Measurements from ENCODE around the gene ECHDC3. TPM values are rescaled to one million over a fixed set of nuclear protein-coding genes. Genes with fewer than 3 reads are reported as not detected.

ECHDC3 gene
- total and polyA plus RNA-seq, 2 of the 13 experiments (the other 11 are each of a cell fraction or from before 2014, with no cell fraction given), result not detected

GRCh38 chr10:11748866-11749265 lies 6.7 kb downstream of the ECHDC3 start:
- Histone ChIP-seq H3K9ac (ENCODE audit: insufficient read depth, low read depth, low read length) (no peak overlapping the region), H3K79me2 (ENCODE audit: insufficient read depth, low read length) (no peaks in the 10 kb centered on the region), H2AFZ (ENCODE audit: low read length) (no peak overlapping the region), H3K4me1 (ENCODE audit: insufficient read depth, low read length) (peaks cover 25% of the 10 kb centered on the region), H3K4me2 (ENCODE audit: low read depth, low read length) (no peak overlapping the region), H3K9me3 (ENCODE audit: low read length) (no peaks in the 10 kb centered on the region), H3K4me3 (replicated peaks in 1 of 3; ENCODE audit: insufficient read depth in 1 of 3, low read depth in 2 of 3, low read length in 3 of 3) (no peak overlapping the region), H3K27ac (ENCODE audit: extremely low read length, insufficient read depth, low read length) (no peak overlapping the region), H4K20me1 (ENCODE audit: insufficient read depth, low read length) (no peaks in the 10 kb centered on the region), H3K36me3 (replicated peaks in 1 of 2; ENCODE audit: control insufficient read depth in 1 of 2, insufficient read depth in 2 of 2, low read length in 2 of 2) (no peaks in the 10 kb centered on the region), H3K27me3 (ENCODE audit: control insufficient read depth in 1 of 2, insufficient read depth in 2 of 2, low read length in 2 of 2) (no peaks in the 10 kb centered on the region; a peak in 2 of 5 replicates)
- no peak for DNase-seq (ENCODE audit: low spot score)
- FAIRE-seq, result no peak
- in situ Hi-C loops (cut with HindIII; ENCODE audit: extremely low pct_ligation_motif_present, low pct_unique_long_range_greater_than_20kb) (no loop called here), intact Hi-C loops (cut with micrococcal nuclease; ENCODE audit: unreplicated experiment) (no loop called here)
- no peak for TF ChIP-seq ZNF451 (CRISPR knock-in tag; IDR thresholded peaks at IDR 0.05)
- ChIA-PET POLR2A (no interaction called here), CTCF (ENCODE audit: low intra/inter-chr PET ratio, low total read pairs) (no interaction called here)
- no peak for ATAC-seq
- BruUV-seq (replicated peaks), result no TSS peak
- WGBS (ENCODE audit: low lambda C conversion rate), result 66% methylated on average over 5 of the region's 5 CpGs

DNA sequence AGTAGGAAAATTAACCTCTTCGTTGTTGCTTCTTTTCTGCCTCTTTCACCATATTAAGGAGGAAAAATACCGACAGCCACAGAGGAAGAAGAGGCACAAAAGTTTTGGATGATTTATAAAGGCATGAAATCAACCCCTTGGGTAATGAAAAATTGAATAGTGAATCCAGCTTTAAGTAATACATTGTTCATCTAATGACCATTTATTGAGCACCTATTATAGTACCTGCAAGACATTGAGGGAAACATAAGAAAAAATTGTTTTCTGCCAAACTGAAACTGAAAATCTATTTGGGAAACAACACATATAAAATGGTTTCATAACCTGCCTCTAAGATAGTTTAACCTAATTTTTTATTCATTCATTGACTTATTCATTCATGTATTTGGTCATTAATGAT lies 8.2 kb downstream of the ECHDC3 start:
- in situ Hi-C loops (cut with HindIII; ENCODE audit: extremely low pct_ligation_motif_present, low pct_unique_long_range_greater_than_20kb) (loop anchor here (10.0 kb wide), 1 partner anchor 316 kb away; no protein-coding TSS in a partner anchor), intact Hi-C loops (cut with micrococcal nuclease; ENCODE audit: unreplicated experiment) (no loop called here)
- Histone ChIP-seq H3K27me3 (ENCODE audit: control insufficient read depth in 1 of 2, insufficient read depth in 2 of 2, low read length in 2 of 2) (no peaks in the 10 kb centered on the region; a peak in 1 of 5 replicates), H3K9ac (ENCODE audit: insufficient read depth, low read depth, low read length) (no peak overlapping the region), H2AFZ (ENCODE audit: low read length) (no peak overlapping the region), H3K9me3 (ENCODE audit: low read length) (no peaks in the 10 kb centered on the region), H3K4me1 (ENCODE audit: insufficient read depth, low read length) (peaks cover 36% of the 10 kb centered on the region), H3K4me3 (replicated peaks in 1 of 3; ENCODE audit: insufficient read depth in 1 of 3, low read depth in 2 of 3, low read length in 3 of 3) (no peak overlapping the region), H3K36me3 (replicated peaks in 1 of 2; ENCODE audit: control insufficient read depth in 1 of 2, insufficient read depth in 2 of 2, low read length in 2 of 2) (no peaks in the 10 kb centered on the region), H3K27ac (ENCODE audit: extremely low read length, insufficient read depth, low read length) (no peak overlapping the region), H4K20me1 (ENCODE audit: insufficient read depth, low read length) (no peaks in the 10 kb centered on the region), H3K4me2 (ENCODE audit: low read depth, low read length) (no peak overlapping the region), H3K79me2 (ENCODE audit: insufficient read depth, low read length) (no peaks in the 10 kb centered on the region)
- ChIA-PET CTCF (ENCODE audit: low intra/inter-chr PET ratio, low total read pairs) (no interaction called here), POLR2A (no interaction called here)
- WGBS (ENCODE audit: low lambda C conversion rate), result 36% methylated on average over 2 of the region's 2 CpGs
- DNase-seq (ENCODE audit: low spot score) (no peak), FAIRE-seq (no peak), ATAC-seq (no peak)
- no TSS peak for BruUV-seq (replicated peaks)
- TF ChIP-seq KDM6A (CRISPR knock-in tag; IDR thresholded peaks at IDR 0.05; ENCODE audit: low read depth) (no peak), FOXP1 (IDR thresholded peaks at IDR 0.05) (no peak), FOXP1 (CRISPR knock-in tag; IDR thresholded peaks at IDR 0.05) (no peak), ZNF280D (CRISPR knock-in tag; IDR thresholded peaks at IDR 0.05) (no peak)
- TF ChIP-seq, protein P1, sequence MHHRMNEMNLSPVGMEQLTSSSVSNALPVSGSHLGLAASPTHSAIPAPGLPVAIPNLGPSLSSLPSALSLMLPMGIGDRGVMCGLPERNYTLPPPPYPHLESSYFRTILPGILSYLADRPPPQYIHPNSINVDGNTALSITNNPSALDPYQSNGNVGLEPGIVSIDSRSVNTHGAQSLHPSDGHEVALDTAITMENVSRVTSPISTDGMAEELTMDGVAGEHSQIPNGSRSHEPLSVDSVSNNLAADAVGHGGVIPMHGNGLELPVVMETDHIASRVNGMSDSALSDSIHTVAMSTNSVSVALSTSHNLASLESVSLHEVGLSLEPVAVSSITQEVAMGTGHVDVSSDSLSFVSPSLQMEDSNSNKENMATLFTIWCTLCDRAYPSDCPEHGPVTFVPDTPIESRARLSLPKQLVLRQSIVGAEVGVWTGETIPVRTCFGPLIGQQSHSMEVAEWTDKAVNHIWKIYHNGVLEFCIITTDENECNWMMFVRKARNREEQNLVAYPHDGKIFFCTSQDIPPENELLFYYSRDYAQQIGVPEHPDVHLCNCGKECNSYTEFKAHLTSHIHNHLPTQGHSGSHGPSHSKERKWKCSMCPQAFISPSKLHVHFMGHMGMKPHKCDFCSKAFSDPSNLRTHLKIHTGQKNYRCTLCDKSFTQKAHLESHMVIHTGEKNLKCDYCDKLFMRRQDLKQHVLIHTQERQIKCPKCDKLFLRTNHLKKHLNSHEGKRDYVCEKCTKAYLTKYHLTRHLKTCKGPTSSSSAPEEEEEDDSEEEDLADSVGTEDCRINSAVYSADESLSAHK (CRISPR knock-in tag; IDR thresholded peaks at IDR 0.05; ENCODE audit: borderline replicate concordance), result no peak

All from HepG2 (cell line).